HG02623 (cell line): ENCODE data around the gene NKPD1.

Experiments
- ATAC-seq: cut with Tn5 transposase; IDR thresholded peaks from one replicate; pipeline ENCODE4 v1.9.1; 2021; ENCODE audit warnings: moderate library complexity; ENCODE audit not compliant: unreplicated experiment

Gene NKPD1

GRCh38 chr19:45160870-45161737, at the start of gene NKPD1:
Gene NKPD1, minus strand, starts transcription at chr19:45160982. Its CDS starts 832 bp downstream, at chr19:45160150.
- no peak for ATAC-seq

GRCh38 chr19:45206328-45206727, 45.5 kb upstream of the NKPD1 start:
- ATAC-seq = no peak

- ATAC-seq = no peak
Measured at GRCh38 chr19:45205810-45206209, 45.0 kb upstream of the NKPD1 start.

GRCh38 chr19:45202637-45203036, 41.9 kb upstream of the NKPD1 start:
- ATAC-seq = no peak

- no peak for ATAC-seq
Measured at GRCh38 chr19:45200568-45200967, 39.8 kb upstream of the NKPD1 start.

- ATAC-seq = no peak
Measured at GRCh38 chr19:45195764-45196163, 35.0 kb upstream of the NKPD1 start.

GRCh38 chr19:45191375-45191774, 30.6 kb upstream of the NKPD1 start:
- ATAC-seq = no peak

- no peak for ATAC-seq
Measured at GRCh38 chr19:45189971-45190370, 29.2 kb upstream of the NKPD1 start.

GRCh38 chr19:45187421-45188100, 26.8 kb upstream of the NKPD1 start:
- no peak for ATAC-seq

- no peak for ATAC-seq
Measured at GRCh38 chr19:45186509-45187334, 25.9 kb upstream of the NKPD1 start.

- no peak for ATAC-seq
Measured at GRCh38 chr19:45184115-45184514, 23.3 kb upstream of the NKPD1 start.

- no peak for ATAC-seq
Measured at GRCh38 chr19:45182758-45183157, 22.0 kb upstream of the NKPD1 start.

- ATAC-seq = no peak
Measured at GRCh38 chr19:45180936-45181335, 20.2 kb upstream of the NKPD1 start.

GRCh38 chr19:45179892-45180370, 19.1 kb upstream of the NKPD1 start:
- no peak for ATAC-seq

- ATAC-seq = no peak
Measured at GRCh38 chr19:45179072-45179891, 18.5 kb upstream of the NKPD1 start.

GRCh38 chr19:45178262-45179071, 17.7 kb upstream of the NKPD1 start, which contains the start of gene BLOC1S3:
Gene BLOC1S3, plus strand, starts transcription at chr19:45178784. Its CDS starts 513 bp downstream, at chr19:45179297.
- peak; percentile 76 for ATAC-seq

- no peak for ATAC-seq
Measured at GRCh38 chr19:45177817-45178261, 17.1 kb upstream of the NKPD1 start, which contains the start of gene TRAPPC6A. Gene TRAPPC6A, minus strand, starts transcription at chr19:45178237. Its CDS starts 19 bp downstream, at chr19:45178218.

- ATAC-seq = no peak
Measured at GRCh38 chr19:45175515-45176345, 14.9 kb upstream of the NKPD1 start.
